ENCODE measurements around the gene PTEN.
"Not testable (repeated sequence)": the region's sequence is repeated elsewhere in the genome, so short reads cannot be mapped to it uniquely, and the experiment has no call there.

PTEN gene

DNA sequence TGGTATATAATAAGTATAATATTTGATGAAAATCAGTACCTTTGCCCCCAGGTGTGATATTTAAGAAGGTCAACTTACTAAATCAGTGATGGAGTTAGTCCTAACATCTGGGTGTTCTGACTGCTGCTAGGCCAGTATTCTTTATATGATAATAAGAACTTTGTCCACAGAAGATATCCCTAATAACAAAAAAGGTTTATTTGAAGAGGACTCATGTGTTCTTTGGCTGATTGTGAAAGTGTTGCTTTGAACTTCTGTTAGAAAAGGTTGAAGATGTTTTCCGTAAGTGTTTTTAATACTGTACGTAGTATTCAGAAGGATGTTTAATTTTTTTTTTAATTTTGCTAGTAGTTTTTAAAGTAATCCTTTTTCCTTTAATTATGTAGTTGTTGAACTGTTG is 10.2 kb downstream of the PTEN start:
- DNase-seq = no peak

DNA sequence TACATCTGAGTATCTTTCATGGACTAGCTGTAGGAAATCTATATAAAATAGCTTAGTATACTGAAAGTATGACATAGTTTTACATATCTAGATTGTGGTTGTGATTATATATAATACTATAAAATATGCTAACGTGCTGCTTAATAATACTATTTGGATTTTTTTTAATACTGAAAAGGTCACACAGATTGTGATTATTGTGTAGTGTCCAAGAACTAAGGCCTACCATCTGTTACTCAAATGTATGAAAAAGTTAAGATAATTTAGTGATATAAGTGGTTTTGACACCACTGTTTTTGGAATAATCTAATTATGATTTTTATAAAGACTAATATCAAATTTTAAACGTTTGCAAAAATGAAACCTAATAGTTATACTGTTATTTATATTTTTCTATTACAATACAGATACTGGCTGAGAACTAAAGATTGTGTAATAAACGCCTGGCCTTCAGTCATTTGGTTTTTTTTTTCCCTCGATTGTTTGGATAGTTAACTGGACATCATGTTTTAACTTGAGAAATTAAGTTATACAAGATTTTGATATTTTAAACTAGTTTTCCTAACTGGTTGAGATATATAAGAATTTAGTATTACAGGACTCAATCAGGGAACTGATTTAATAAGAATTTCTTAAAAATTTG is 12.6 kb downstream of the PTEN start:
- no peak for DNase-seq

DNA sequence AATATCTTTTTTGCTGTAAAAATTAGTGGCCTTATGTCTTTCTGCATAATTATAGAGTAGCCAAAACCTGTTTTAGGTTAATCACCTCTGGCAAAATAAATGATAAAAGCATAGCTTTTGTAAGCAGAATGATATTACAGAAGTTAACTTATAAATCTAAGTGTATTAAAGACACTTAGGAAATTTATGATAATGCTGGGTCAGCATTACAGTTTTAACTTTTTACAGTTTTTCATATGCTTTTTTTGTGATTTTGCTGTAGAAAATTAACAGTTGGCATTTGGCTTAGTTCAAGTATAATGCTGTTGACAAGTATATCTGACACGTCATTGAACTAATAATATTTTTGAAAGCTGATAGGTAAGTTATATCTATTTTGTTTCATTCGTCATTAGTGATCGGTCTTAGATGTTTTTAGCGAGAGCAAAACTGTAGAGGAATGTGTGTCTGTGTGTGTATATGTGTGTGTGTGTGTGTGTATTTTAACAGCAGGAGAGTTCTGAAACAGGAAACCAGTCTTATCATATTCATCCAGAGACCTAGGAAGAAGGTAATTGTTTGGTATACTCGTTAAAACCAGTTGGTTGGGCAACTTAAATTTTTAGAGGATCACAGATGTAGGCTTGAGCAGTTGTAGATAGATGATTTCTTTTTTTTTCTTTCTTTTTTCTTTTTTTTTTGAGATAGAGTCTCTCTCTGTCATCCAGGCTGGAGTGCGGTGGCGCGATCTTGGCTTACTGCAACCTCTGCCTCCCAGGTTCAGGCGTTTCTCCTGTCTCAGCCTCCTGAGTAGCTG is 15.4 kb downstream of the PTEN start:
- DNase-seq = no peak

DNA sequence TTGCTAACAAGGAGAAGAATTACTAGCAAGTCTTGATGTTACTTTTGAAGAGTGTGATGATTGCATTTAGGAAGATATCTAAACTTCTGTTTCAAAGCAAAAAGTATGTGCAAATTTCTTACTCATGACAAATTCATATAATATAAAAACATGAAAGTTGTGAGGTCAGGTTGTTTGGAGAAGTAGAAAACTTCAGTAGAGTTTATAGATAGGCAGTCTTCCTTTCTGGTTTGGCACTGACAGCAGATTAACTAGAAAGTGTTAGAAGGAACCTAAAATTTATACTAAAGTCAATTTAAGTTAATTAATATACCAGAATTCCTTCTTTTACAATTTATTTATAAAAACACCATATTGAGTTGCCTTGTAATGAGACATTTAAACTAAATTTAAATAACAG is 16.9 kb downstream of the PTEN start:
- DNase-seq = no peak

DNA sequence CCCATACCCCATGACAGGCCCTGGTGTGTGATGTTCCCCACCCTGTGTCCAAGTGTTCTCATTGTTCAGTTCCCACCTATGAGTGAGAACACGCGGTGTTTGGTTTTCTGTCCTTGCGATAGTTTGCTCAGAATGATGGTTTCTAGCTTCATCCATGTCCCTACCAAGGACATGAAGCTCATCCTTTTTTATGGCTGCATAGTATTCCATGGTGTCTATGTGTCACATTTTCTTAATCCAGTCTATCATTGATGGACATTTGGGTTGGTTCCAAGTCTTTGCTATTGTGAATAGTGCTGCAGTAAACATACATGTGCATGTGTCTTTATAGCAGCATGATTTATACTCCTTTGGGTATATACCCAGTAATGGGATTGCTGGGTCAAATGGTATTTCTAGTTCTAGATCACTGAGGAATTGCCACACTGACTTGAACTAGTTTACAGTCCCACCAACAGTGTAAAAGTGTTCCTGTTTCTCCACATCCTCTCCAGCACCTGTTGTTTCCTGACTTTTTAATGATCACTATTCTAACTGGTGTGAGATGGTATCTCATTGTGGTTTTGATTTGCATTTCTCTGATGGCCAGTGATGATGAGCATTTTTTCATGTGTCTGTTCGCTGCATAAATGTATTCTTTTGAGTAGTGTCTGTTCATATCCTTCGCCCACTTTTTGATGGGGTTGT is 18.1 kb downstream of the PTEN start:
- not testable (repeated sequence) for DNase-seq

DNA sequence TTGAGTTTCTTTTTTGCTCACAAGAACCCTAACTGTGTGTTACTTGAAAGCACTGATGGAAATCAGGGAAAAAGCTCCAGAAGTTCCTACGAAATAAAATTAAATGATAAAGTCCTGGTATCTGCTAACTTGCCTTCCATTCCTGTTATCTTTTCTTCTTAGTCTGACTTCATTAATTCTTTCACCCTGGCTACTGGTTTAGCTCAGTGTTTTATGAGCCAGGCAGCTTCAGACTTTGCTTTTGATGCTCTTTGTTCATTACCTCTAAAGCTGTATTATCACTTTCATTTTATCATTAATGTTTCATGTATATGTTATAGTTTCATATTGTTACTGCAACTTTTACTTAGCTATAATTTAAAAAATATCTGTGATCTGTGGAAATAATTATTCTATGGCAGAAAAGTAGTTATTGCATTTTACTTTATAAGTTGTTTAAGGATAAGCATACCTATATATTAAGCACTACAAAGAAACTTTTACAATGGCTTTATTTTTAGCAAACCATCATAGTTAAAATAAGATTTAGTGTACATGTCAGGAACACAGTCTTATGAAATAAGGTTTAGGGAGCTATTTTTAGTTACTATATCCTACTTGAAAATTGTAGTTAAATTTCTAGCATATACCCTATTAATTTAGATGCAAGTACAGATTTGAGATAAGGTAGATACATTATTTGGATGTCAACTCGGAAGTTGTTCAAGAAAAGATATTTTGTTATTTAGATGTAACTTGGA is 19.3 kb downstream of the PTEN start:
- no peak for DNase-seq

DNA sequence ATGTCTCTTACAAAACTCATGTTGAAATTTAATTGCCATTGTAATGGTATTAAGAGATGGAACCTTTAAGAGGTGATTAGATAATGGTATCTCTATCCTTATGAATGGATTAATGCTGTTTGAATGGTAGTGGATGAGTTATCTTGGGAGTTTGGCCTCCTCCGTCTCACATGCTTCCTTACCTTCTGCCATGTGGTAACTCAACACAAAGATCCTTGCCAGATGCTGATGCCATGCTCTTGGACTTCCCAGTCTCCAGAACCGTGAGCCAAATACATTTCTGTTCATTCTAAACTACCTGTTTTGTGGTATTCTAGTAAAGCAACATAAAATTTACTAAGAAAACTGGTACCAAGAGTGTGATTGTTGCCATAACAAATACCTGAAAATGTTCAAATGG is 23.2 kb downstream of the PTEN start:
- DNase-seq = no peak

DNA sequence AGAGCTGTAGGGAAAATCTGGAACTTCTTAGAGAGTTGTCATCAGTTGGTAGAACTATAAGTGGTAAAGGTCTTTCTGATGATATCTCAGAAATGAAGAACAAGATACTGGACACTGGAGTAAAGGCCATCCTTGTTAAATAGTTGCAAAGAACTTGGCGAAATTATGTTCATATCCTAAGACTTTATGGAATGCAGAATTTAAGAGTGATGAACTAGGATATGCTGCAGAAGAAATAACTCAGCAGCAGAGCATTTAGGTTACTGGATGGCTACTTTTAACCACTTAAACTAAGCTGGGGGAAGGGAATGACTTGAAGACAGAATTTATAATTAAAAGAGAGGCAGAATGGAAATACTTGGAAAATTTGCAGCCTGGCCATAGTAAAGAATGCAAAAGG is 23.7 kb downstream of the PTEN start:
- DNase-seq = no peak

DNA sequence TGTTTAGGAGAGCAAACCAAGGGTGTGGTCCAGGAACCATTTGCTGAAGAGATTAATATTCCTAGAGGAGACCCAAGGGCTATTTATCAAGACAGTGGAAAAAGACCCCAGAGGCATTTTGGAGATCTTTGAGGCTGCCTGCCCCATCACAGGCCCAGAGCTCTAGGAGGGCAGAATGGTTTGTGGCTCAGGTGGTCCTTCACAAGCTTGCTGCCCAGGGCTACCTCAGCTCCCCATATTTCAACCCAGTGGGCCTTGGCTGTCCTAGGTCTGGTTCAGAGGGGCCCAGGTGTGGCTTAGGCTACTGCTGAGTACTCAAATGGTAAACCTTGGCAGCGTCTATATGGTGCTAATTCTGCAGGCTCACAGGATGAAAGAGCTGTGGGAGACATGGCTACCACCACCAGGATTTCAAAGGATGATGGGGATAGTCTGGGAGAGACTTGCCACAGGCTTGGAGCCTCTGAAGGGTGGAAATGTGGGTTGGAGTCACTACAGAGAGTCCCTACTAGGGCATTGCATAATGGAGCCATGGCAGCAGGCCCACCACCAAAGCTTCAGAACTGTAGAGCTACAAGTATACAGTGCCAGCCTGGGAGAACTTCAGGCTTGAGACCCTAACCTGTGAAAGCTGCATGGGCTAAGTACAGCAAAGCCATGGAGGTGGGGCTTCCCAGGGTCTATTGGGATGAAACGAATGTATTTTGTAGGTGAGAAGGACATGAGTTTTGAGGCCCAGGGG is 24.3 kb downstream of the PTEN start:
- no peak for DNase-seq

DNA sequence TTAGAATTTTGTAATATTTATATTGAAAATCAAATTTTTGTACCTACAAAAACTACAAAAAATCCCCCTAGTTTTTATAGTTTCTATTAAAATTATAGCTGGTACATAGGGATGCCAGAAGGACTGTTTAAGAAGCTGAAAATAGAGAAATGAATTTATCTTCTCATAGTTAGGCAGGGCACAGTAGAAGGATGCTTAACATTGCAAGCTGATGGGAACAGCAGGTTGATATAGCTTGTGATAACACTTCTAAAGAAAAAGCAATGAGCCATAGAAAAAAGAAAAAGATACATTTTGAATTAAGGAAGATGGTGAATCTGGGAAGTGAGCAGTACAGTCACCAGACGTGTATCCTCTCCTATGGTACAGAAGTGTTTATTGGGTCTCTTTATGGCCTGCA is 32.0 kb downstream of the PTEN start:
- DNase-seq = no peak

DNA sequence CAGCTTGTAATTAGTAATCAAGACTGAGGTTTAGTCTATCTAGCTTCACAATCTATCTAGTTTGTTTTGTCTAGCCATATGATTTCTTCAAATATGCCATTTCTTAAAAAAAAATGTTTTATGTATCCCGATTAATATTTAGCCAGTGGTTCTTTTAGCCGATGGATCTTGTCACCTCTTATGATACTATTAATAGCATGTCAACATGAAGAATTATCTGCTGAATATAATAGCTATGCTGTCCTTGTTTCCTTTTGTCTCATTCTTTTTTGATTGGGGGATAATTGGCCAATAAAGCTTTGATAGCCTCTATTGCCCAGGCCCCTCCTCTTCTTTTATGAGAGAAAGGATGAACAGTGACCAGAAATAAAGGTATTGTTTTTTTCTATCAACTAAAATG is 32.8 kb downstream of the PTEN start:
- DNase-seq = no peak

DNA sequence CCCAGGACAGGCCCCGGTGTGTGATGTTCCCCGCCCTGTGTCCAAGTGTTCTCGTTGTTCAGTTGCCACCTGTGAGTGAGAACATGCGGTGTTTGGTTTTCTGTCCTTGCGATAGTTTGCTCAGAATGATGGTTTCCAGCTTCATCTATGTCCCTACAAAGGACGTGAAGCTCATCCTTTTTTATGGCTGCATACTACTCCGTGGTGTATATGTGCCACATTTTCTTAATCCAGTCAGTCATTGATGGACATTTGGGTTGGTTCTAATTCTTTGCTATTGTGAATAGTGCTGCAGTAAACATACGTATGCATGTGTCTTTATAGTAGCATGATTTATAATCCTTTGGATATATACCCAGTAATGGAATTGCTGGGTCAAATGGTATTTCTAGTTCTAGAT is 34.5 kb downstream of the PTEN start:
- DNase-seq = not testable (repeated sequence)

DNA sequence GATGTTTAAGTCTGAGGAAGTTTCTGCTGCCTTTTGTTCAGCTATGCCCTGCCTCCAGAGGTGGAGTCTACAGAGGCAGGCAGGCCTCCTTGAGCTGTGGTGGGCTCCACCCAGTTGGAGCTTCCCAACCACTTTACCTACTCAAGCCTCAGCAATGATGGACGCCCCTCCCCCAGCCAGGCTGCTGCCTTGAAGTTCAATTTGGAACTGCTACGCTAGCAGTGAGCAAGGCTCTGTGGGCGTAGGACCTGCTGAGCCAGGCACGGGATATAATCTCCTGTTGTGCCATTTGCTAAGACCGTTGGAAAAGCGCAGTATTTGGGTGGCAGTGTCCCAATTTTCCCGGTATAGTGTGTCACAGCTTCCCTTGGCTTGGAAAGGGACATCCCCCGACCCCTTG is 40.0 kb downstream of the PTEN start:
- not testable (repeated sequence) for DNase-seq

DNA sequence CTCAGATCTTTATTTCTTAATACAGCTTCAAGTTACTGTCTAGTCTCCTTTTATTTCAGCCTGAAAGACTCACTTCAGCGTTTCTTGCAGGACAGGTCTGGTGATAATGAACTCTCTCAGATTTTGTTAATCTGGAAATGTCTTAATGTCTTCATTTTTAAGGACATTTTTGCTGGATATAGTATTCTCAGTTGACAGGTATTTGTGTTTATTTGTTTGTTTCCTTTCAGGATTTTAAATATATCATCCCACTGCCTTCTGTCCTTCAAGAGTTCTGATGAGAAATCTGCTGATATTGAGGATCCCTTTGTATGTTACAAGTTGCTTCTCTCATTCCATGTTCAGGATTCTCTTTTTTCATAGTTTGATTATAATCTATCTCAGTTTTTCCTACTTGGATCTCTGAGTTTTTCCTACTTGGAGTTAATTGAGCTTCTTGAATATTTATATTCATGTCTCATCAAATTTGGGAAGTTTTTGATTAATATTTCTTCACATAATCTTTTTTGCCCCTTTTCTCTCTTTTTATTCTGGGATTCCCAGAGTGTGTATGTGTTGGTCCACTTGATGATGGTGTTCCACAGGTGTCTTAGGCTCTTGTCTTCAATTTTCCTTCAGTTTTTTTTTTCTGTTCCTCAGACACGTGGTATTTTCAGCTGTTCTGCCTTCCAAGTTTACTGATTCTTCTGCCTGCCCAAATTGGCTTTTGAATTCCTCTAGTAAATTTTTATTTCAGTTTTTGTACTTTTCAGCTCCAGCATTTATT is 49.9 kb downstream of the PTEN start:
- DNase-seq = no peak

DNA sequence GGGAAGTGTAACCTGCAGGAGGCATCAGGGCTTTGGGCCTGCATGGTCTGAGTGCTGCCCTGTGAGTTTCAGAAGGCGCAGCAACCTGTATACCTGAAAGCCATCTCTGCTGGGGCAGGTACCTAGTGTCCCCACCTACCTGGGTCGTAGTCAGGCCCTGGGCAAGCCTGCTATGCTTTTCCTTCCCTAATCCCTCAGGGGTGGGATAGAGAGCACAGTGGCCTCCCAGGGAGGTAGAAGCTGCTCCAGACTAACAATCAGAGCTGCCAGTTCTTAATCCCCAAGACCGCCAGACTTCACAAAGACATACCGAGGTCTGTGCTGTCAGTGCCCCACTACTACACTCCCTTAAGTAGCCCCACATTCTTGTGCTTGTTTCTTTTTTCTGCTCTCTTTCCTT is 52.0 kb downstream of the PTEN start:
- no peak for DNase-seq

DNA sequence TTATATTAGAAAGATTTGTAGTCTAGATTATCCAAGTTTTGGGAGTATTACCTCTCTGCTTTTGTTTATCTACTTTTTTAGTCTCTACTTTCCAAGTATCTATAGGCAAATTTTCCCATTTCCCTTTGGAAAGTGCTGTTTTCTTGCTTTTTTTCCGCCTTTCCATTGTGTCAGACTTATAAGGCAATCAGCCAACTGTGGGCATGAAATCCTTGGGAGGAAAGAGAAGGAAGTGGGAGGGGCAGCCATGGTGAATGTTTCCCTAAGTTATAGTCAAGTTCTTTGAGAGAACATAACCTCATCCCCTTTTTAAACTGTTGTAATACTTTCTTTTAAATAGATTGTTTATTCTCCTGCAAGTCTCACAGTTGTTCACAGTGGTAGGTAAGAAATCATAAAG is 52.6 kb downstream of the PTEN start:
- no peak for DNase-seq

DNA sequence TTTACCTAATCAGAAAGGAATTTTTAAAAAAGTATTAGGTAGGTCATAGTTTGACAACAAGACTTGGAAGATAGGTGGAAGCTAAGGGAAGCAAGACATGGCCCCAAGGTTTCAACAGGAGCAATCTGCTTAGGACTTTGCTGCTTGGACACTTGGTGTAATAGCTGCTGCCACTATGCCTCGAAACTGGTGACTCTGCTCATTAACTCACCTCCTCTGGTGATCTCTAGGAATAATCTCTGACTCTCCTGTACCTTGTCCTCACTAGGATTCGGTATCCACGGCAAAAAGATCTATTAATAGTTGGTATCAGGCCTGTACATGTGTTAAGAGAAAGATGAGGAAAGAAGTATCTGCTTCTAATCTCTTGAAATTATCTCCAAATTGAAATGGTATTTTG is 53.1 kb downstream of the PTEN start:
- no peak for DNase-seq

DNA sequence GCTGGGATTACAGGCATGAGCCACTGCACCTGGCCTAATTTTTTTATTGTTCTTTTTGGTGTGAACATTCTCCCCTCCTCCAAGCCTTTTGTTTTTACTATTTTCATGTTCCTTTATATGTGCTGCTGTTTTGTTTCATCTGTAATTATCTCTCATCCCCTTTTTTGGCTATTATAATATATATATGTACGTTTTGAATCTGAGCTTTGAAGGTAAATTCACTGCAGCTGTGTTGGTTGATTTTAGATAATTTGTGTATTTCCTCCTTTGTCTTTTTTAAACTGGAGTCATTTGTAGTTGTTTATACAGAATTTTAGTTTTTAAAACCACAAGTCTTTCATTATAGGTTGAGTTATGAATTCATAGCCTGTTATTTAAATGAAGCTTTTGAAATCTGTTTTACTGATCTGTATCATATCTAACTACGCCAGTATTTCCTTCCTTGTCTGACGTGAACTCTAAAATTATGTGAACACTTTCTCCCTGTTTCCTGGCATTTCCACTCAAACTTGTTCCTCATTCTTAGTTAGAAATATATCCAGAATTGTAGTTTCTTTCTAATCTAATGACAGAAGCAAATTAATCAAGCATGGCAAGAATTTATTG is 54.9 kb downstream of the PTEN start:
- DNase-seq = no peak

DNA sequence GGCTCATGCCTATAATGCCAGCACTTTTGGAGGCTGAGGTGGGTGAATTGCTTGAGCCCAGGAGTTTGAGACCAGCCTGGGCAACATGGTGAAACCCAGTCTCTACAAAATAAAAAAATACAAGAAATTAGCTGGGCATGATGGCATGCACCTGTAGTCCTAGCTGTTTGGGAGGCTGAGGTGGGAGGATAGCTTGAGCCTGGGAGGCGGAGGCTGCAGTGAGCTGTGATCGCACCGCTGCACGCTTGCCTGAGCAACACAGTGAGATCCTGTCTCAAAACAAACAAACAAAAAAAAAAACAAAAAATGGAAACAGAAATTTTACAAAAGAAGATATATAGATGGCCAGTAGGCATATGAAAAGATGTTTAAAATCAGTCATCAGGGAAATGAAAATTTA is 57.1 kb downstream of the PTEN start:
- DNase-seq = no peak

DNA sequence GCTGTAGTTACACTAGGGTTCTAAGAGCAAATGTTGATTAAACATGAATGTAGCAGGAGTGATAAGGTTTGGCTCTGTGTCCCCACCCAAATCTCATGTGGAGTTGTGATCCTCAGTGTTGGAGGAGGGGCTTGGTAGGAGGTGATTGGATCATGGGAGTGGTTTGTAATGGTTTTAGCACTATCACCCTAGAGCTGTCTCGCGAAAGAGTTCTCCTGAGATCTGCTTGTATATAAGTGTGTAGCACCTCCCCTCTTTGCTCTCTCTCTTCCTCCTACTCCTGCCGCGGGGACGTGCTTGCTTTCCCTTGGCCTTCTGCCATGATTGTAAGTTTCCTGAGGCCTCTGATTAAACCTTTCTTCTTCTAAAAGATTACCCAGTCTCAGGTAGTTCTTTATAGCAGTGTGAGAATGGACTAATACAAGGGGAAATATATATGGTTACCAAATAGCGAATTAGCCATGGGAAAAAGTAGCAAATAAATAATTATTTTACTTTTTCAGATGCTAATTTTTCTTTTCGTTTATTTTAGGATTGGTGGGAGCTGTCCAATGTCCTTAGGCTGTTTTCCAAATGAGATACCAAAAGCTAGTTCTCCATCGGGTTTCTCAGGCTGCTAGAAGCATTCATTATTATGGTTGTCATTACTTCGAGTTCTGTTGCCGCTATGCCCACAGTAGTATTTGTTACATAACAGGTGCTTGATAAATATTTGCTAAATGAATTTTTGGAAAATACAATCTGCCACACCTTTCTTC is 58.7 kb downstream of the PTEN start:
- no peak for DNase-seq

DNA sequence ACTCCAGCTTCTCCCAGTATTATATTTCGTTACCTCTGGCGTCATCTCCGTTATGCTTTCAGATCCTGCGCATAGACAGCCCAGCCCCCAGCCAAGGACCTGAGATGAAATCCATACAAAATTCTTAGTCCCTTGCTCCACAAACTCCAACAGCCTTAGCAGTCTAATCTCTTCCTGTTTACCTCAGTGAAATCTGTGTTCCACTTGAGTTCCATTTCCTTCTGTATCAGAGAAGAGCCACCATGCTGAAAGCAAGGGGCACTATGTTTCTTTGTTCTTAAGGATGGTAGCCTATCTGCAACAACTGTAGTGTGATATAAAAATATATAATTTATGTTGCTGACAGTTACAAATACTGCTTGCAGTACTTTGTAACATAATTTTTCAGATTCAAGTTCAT is 59.8 kb downstream of the PTEN start:
- DNase-seq = no peak
